ENCODE results near the gene NSMCE3.

The NSMCE3 gene

GRCh38 chr15:29220852-29221251, 48.8 kb downstream of the NSMCE3 start:
- DNase-seq (ENCODE audit: low spot score): no peak

GRCh38 chr15:29216955-29217354, 52.7 kb downstream of the NSMCE3 start:
- no peak for DNase-seq (ENCODE audit: low spot score)

All from D341Med (cell line).